Erythroblast (primary cell): ENCODE measurements around the gene CCDC85B.

Experiments
- GATA1 ChIP-seq: IDR thresholded peaks from 2 replicates; pipeline ENCODE4 v1.6.1; 2011; ENCODE audit warnings: low read depth, mild to moderate bottlenecking, control low read depth, low read length, moderate library complexity
- POLR2A ChIP-seq: IDR thresholded peaks from 2 replicates; pipeline ENCODE4 v1.6.1; 2011; ENCODE audit warnings: mild to moderate bottlenecking, low read length

DNA sequence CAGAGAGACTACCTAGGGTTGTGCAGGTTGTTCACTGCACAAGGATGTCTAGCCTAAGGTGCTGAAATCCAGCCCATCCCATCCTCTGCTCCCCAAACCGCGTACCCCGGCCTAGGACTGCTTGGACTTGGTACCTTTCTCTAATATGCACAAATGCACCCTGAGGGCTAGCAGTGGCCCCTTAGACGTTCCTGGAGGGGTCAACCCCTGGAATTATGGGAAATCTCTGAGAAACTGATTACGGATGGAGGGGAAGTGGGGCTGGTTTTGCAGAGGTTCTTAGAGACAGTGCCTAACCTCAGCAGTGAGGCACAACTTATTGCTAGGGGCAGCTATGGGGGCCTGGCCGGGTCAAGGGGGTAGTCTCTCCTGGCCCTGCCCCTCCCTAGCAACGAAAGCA lies 25.9 kb downstream of the CCDC85B start:
- TF ChIP-seq POLR2A = no peak
- no peak for TF ChIP-seq GATA1
